D721Med (cell line): ENCODE results near the gene IFNL3.
"Not testable (repeated sequence)": the region's sequence is repeated elsewhere in the genome, so short reads cannot be mapped to it uniquely, and the experiment has no call there.

Experiments
- DNase-seq: peaks from one replicate; pipeline ENCODE4 v3.0.0; 2011; ENCODE audit warnings: low spot score; ENCODE audit not compliant: insufficient read length
- FAIRE-seq: peaks from 2 replicates; lab custom pipeline; 2011; peaks lifted over from hg19 to GRCh38; lab: Jason Lieb, UNC
- CTCF ChIP-seq: IDR thresholded peaks from 2 replicates; pipeline ENCODE4 v1.5.1; 2012; ENCODE audit warnings: mild to moderate bottlenecking, control low read depth; ENCODE audit not compliant: insufficient read depth; ENCODE audit errors: missing control alignments

The IFNL3 gene

GRCh38 chr19:39237200-39238184 is 7.3 kb downstream of the IFNL3 start:
- FAIRE-seq (no peak), DNase-seq (no peak)
- TF ChIP-seq CTCF, result no peak

- DNase-seq (no peak), FAIRE-seq (no peak)
- no peak for TF ChIP-seq CTCF
These were observed 8.3 kb downstream of the IFNL3 start for GRCh38 chr19:39236527-39236926.

- FAIRE-seq (no peak), DNase-seq (no peak)
- no peak for TF ChIP-seq CTCF
These were observed 12.1 kb downstream of the IFNL3 start for GRCh38 chr19:39232708-39233107.

- TF ChIP-seq CTCF, result no peak
- FAIRE-seq (no peak), DNase-seq (no peak)
These were observed 14.6 kb downstream of the IFNL3 start for GRCh38 chr19:39230096-39230764.

GRCh38 chr19:39224910-39225309 is 19.9 kb downstream of the IFNL3 start:
- TF ChIP-seq CTCF, result no peak
- DNase-seq, result no peak
- FAIRE-seq, result no peak

GRCh38 chr19:39223703-39224279 is 21.0 kb downstream of the IFNL3 start:
- TF ChIP-seq CTCF, result no peak
- FAIRE-seq (no peak), DNase-seq (no peak)

GRCh38 chr19:39219108-39219507 is 25.7 kb downstream of the IFNL3 start:
- FAIRE-seq, DNase-seq: not testable (repeated sequence)
